ACC112 (cell line): ENCODE results near the gene CFAP410.

Source experiments
- H2AFZ ChIP-seq: fragments of 200-600 bp; sonication (generic); one replicate; pipeline ENCODE4 v1.6.0; 2017; ENCODE audit warnings: antibody characterized with exemption, low read length; ENCODE audit not compliant: unreplicated experiment
- H3K27ac ChIP-seq: fragments of 200-600 bp; sonication (generic); 2 replicates; pipeline ENCODE4 v1.5.1; 2014; ENCODE audit warnings: low read depth, mild to moderate bottlenecking, antibody characterized with exemption, low read length, moderate library complexity
- H3K27me3 ChIP-seq: fragments of 200-600 bp; sonication (generic); 2 replicates; pipeline ENCODE4 v1.6.1; 2014; ENCODE audit warnings: mild to moderate bottlenecking, antibody characterized with exemption, low read length, moderate library complexity, mixed read lengths; ENCODE audit not compliant: insufficient read depth
- H3K36me3 ChIP-seq: fragments of 200-600 bp; sonication (generic); 2 replicates; pipeline ENCODE4 v1.6.1; 2016; ENCODE audit warnings: mild to moderate bottlenecking, antibody characterized with exemption, low read length, moderate library complexity, mixed read lengths; ENCODE audit not compliant: insufficient read depth
- H3K4me1 ChIP-seq: fragments of 200-600 bp; sonication (generic); one replicate; pipeline ENCODE4 v1.6.1; 2016; ENCODE audit warnings: low read length, mixed read lengths; ENCODE audit not compliant: insufficient read depth, unreplicated experiment, control insufficient read depth
- H3K4me3 ChIP-seq: fragments of 200-600 bp; sonication (generic); 2 replicates; pipeline ENCODE4 v1.5.1; 2014; ENCODE audit warnings: mild to moderate bottlenecking, low read depth, low read length
- H3K79me2 ChIP-seq: fragments of 200-600 bp; sonication (generic); one replicate; pipeline ENCODE4 v1.6.0; 2016; ENCODE audit warnings: low read length; ENCODE audit not compliant: control insufficient read depth, unreplicated experiment, insufficient read depth

The CFAP410 gene

GRCh38 chr21:44329086-44329889 lies 9.9 kb downstream of the CFAP410 start:
- no peaks in the 10 kb centered on the region for H3K79me2 ChIP-seq
- no peak overlapping the region for H3K27ac ChIP-seq
- no peaks in the 10 kb centered on the region for H3K27me3 ChIP-seq
- H2AFZ ChIP-seq = no peak overlapping the region
- no peaks in the 10 kb centered on the region; the same call in 1 of the 2 replicates for H3K36me3 ChIP-seq
- no peak overlapping the region for H3K4me3 ChIP-seq
- H3K4me1 ChIP-seq = no peaks in the 10 kb centered on the region

- H3K4me3 ChIP-seq = no peak overlapping the region
- no peaks in the 10 kb centered on the region for H3K4me1 ChIP-seq
- H2AFZ ChIP-seq = no peak overlapping the region
- no peak overlapping the region for H3K27ac ChIP-seq
- H3K27me3 ChIP-seq = no peaks in the 10 kb centered on the region
- no peaks in the 10 kb centered on the region; the same call in 1 of the 2 replicates for H3K36me3 ChIP-seq
- H3K79me2 ChIP-seq = no peaks in the 10 kb centered on the region
Measured at GRCh38 chr21:44328242-44328895, 10.8 kb downstream of the CFAP410 start.

- Histone ChIP-seq H3K36me3 (no peaks in the 10 kb centered on the region; the same call in 1 of the 2 replicates), H3K79me2 (no peaks in the 10 kb centered on the region), H3K27ac (no peak overlapping the region), H2AFZ (no peak overlapping the region), H3K4me3 (no peak overlapping the region), H3K27me3 (no peaks in the 10 kb centered on the region), H3K4me1 (no peaks in the 10 kb centered on the region)
Measured at GRCh38 chr21:44327603-44327974, 11.6 kb downstream of the CFAP410 start.

- Histone ChIP-seq H3K4me3 (no peak overlapping the region), H2AFZ (no peak overlapping the region), H3K79me2 (no peaks in the 10 kb centered on the region), H3K4me1 (no peaks in the 10 kb centered on the region), H3K27me3 (no peaks in the 10 kb centered on the region), H3K36me3 (no peaks in the 10 kb centered on the region; the same call in 1 of the 2 replicates), H3K27ac (no peak overlapping the region)
Measured at GRCh38 chr21:44326716-44327602, 12.2 kb downstream of the CFAP410 start.

- Histone ChIP-seq H3K36me3 (no peaks in the 10 kb centered on the region; the same call in 1 of the 2 replicates), H2AFZ (no peak overlapping the region), H3K27me3 (no peaks in the 10 kb centered on the region), H3K4me3 (no peak overlapping the region), H3K27ac (no peak overlapping the region), H3K79me2 (no peaks in the 10 kb centered on the region), H3K4me1 (no peaks in the 10 kb centered on the region)
Measured at GRCh38 chr21:44326272-44326647, 12.9 kb downstream of the CFAP410 start.

GRCh38 chr21:44325386-44326271 lies 13.6 kb downstream of the CFAP410 start:
- H3K4me3 ChIP-seq = no peak overlapping the region
- no peaks in the 10 kb centered on the region for H3K4me1 ChIP-seq
- no peak overlapping the region for H2AFZ ChIP-seq
- H3K36me3 ChIP-seq = no peaks in the 10 kb centered on the region; the same call in 1 of the 2 replicates
- H3K79me2 ChIP-seq = no peaks in the 10 kb centered on the region
- no peaks in the 10 kb centered on the region for H3K27me3 ChIP-seq
- no peak overlapping the region for H3K27ac ChIP-seq

- Histone ChIP-seq H3K79me2 (no peaks in the 10 kb centered on the region), H3K4me3 (no peak overlapping the region), H3K36me3 (no peaks in the 10 kb centered on the region; the same call in 1 of the 2 replicates), H3K4me1 (no peaks in the 10 kb centered on the region), H3K27me3 (no peaks in the 10 kb centered on the region), H2AFZ (no peak overlapping the region), H3K27ac (no peak overlapping the region)
Measured at GRCh38 chr21:44324854-44325107, 14.4 kb downstream of the CFAP410 start.

GRCh38 chr21:44324106-44324853 lies 14.9 kb downstream of the CFAP410 start:
- Histone ChIP-seq H2AFZ (no peak overlapping the region), H3K79me2 (no peaks in the 10 kb centered on the region), H3K4me3 (no peak overlapping the region), H3K27ac (no peak overlapping the region), H3K36me3 (no peaks in the 10 kb centered on the region; the same call in 1 of the 2 replicates), H3K4me1 (no peaks in the 10 kb centered on the region), H3K27me3 (no peaks in the 10 kb centered on the region)

GRCh38 chr21:44323591-44323990 lies 15.6 kb downstream of the CFAP410 start:
- H3K36me3 ChIP-seq = no peaks in the 10 kb centered on the region; the same call in 1 of the 2 replicates
- no peaks in the 10 kb centered on the region for H3K4me1 ChIP-seq
- no peaks in the 10 kb centered on the region for H3K79me2 ChIP-seq
- no peak overlapping the region for H3K27ac ChIP-seq
- no peak overlapping the region for H3K4me3 ChIP-seq
- H3K27me3 ChIP-seq = no peaks in the 10 kb centered on the region
- H2AFZ ChIP-seq = no peak overlapping the region
